Measurements from ENCODE around the gene ODF4.
"Not testable (repeated sequence)": the region's sequence is repeated elsewhere in the genome, so short reads cannot be mapped to it uniquely, and the experiment has no call there.

The ODF4 gene

GRCh38 chr17:8371786-8372185 lies 32.1 kb downstream of the ODF4 start:
- peak in 1 of 2 experiments; percentile 38 for DNase-seq

- DNase-seq, result no peak
Observed at GRCh38 chr17:8372422-8372821, 32.8 kb downstream of the ODF4 start.

- not testable (repeated sequence) for DNase-seq
Observed at GRCh38 chr17:8373856-8374255, 34.2 kb downstream of the ODF4 start.

GRCh38 chr17:8375738-8376259 lies 36.2 kb downstream of the ODF4 start:
- no peak for DNase-seq

- peak; percentile 45 to 76 for DNase-seq
Observed at GRCh38 chr17:8376271-8377067, 36.8 kb downstream of the ODF4 start, which contains the start of gene KRABD2. TSS of gene KRABD2 (minus strand) at chr17:8376704.

GRCh38 chr17:8377422-8377821 lies 37.8 kb downstream of the ODF4 start:
- no peak for DNase-seq

GRCh38 chr17:8378117-8378516 lies 38.5 kb downstream of the ODF4 start:
- not testable (repeated sequence) for DNase-seq

- DNase-seq, result no peak
Observed at GRCh38 chr17:8380049-8380448, 40.4 kb downstream of the ODF4 start.

GRCh38 chr17:8382052-8382879 lies 42.6 kb downstream of the ODF4 start:
- no peak for DNase-seq

GRCh38 chr17:8382880-8383142 lies 43.2 kb downstream of the ODF4 start:
- DNase-seq, result no peak

GRCh38 chr17:8383143-8383822 lies 43.6 kb downstream of the ODF4 start, which contains the start of gene RPL26:
TSS of gene RPL26 (minus strand) at chr17:8383193. CDS start at chr17:8382310, 883 bp downstream.
- peak; percentile 83 to 91 for DNase-seq

- no peak for DNase-seq
Observed at GRCh38 chr17:8384801-8385378, 45.2 kb downstream of the ODF4 start.

GRCh38 chr17:8386841-8387240 lies 47.2 kb downstream of the ODF4 start:
- DNase-seq, result peak in 1 of 2 experiments; percentile 19

- DNase-seq, result no peak
Observed at GRCh38 chr17:8387914-8388651, 48.4 kb downstream of the ODF4 start.

- DNase-seq, result no peak
Observed at GRCh38 chr17:8391711-8392110, 52.1 kb downstream of the ODF4 start.

- DNase-seq, result no peak
Observed at GRCh38 chr17:8392274-8392673, 52.6 kb downstream of the ODF4 start.

- no peak for DNase-seq
Observed at GRCh38 chr17:8392674-8393469, 53.2 kb downstream of the ODF4 start.

- no peak for DNase-seq
Observed at GRCh38 chr17:8393470-8394231, 54.0 kb downstream of the ODF4 start.

- not testable (repeated sequence) for DNase-seq
Observed at GRCh38 chr17:8394497-8394896, 54.9 kb downstream of the ODF4 start.
